ENCODE results near the gene CSH2.

Gene CSH2

DNA sequence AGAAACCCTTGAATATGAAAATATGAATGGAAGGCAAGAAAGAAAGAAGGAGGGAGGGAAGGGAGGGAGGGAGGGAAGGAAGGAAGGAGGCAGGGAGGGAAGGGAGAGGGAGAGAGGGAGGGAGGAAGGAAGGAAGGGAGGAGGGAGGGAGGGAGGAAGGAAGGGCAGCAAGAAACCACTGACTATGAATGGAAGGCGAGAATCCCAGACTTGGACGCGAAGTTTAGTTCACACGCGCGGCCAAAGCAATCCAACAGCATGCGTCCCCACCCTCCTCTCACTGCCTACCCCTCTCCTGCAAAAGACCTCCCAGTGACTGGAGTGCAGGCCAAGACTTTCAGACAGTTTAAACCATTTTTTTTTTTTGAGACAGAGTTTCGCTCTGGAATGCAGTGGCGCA, 23.1 kb downstream of the CSH2 start:
- DNase-seq, result no peak

DNA sequence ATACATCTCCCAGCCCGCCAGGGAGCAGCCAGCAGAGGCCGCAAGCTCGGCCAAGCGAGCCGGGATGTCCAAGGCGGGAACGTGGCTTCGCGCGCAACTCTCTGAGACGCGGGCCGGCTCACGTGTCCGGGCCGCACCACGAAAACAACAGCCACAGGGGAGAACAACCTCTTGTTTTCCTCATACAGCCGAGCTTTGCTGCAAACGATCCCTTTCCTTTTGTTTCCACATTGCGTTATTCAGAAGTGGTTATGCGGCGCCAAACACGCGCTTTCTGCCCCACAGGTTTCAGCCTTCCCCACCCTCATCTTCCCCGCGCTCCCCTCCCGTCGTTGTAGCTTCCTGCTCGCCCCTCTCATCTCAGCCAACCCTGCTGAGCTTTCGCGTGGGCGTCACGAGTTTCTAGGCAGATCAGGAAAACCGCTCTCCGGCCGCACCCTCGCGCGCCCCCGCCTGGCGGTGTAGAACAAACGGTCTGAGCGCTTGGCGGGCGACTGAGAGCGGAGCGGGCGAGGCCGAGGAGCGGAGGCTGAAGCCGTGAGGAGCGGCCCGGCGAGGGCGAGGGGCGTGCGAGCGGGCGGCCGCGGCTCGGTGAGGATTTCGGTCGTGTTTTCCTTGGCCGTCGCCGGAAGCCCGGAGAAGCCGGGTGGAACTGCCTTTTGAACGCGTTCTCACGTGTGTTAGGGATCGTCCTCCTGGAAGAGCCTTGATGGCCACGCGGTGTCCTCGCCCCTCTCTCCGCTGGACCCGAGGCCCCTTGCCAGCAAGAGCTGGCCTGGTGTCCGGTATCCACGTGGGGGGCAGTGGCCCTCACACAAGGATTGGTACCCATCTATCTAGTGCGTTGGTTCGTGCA, 24.4 kb downstream of the CSH2 start:
- DNase-seq, result peak; percentile 90

DNA sequence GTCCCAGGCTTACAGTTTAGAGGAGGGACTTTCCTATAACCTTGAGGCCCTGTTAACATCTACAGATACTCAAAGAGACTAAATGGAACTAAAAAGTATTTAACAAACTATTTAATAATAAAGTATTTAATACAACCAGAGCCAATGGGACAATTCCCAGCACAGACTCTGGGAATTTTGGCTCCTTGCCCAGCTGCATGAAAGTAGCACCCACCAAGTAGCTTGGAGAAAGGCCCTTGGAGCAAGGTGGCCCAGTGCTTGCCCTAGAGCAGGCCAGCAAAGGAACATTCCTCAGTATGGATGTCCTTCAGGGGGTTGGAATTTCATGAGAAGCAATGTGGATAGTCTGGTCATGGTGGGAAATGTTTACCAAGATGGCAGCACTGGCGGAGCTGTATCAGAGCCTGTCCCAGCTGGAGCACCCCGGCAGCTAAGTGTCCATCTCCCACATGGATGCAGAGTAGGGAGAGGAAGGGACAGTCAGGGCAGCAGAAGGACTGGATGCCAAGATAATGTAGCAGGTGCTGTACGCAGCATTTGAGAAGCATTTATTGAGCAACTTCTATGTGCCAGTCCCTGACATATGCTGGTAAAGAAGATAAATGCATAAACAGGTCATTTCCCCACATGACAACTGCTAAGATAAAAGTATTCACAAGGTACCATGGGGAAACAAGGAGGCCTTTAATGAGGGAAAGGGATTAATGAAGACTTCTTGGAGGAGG, 25.8 kb downstream of the CSH2 start:
- DNase-seq, result no peak

DNA sequence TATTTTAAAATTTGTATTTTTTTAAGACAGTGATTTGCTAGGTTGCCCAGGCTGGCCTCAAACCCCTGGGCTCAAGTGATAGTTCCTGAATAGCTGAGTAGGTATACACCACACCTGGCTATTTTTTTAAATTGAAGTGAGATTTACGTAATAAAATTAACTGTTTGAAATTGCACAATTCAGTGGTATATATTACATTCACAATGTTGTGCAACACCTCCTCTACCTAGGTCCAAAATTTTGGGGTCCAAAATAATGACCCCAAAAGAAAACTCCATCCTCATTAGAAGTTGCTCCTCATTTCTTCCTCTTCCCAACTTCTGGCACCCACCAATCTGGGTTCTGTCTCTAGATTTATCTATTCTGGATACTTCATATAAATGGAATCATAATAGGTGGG, 28.0 kb downstream of the CSH2 start:
- no peak for DNase-seq

DNA sequence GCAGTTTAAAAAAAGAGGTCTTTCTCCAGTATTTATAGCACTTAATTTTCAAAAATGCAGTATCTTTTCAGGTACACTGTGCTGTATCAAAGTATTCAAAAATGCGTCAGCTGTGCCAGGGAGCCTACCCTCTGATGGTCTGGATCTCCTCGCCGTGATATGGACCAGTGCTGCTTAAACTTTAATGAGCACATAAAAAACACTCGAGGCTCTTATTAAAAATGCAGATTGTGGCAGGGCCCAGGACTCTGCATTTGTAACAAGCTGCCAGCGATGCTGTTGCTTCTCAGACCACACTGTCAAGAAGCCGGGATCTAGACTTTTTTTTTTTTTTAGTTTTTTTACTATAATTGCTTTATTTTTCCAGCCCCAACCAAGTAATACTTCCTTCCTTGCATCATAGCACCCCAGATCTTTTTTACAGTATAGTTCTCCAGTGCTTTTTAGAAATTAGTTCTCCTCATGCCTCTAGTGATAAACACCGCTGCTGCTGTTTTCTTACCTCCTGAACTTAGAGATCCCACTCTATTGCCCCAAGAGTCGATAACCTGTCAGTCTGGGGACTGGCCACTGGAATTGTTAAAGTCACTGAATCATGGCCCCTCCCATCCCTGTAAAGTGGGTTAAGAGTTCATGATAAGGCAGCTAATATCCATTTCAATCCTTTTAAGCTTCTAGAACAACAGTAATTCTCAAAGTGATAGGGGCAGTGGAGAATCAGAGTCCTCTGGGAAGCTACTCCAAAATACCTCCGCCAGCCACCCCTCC, 29.4 kb downstream of the CSH2 start:
- DNase-seq, result no peak

DNA sequence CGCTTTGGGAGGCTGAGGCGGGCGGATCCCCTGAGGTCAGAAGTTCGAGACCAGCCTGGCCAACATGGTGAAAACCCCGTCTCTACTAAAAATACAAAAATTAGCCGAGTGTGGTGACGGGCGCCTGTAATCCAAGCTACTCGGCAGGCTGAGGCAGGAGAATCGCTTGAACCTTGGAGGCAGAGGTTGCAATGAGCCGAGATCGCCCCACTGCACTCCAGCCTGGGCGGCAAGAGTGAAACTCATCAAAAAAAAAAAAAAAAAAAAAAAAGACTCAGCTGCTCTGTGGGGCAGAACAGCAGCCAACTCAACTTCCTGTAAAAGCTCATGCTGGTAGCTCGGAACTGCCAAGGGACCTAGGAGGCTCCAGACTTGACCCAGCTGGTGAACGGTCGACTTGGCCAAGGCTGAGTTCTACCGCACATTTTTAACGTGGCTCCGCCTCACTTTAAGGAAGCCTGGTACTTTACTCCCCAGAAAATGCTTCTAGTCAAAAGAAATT, 30.0 kb downstream of the CSH2 start:
- peak; percentile 61 for DNase-seq

DNA sequence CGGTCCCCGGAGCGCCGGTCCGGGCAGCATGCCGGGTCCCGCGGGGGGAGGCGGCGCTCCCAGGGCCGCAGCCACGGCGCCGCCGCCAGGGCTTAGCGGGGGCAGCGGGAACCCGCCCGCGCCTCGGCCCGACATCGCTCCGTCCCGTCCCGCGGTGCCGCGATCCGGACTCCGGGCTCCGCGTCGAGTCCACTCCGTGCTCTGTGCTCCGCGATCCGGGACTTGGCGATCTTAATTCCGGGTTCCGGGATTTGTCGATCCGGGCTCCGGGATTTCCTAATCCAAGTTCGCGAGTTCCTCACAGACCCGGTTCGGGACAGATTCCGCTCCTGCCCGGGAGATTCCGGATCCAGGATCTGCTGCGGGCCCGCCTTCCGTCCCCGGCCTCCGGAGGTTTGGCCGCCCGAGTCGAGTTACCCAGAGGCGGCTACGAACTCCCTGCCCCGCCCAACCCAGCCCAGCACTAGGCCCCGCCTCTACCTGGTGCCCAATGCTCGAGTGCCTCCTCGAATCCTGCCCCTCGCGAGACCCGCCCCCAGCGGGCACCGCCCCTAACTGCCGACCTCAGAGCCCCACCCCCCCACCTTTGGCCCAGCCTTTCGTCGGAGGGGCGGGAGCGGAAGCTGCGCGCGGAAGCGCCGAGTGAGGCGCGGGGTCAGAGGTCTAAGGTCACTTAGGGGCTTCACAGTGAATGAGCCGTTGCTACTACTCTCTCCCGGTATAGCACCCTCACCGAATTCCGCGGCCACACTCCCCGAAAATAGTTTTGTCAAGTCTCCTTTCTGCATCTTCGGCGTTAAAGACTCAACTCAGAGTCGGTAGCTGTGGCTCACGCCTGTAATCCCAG, 30.7 kb downstream of the CSH2 start, which contains the start of gene SMARCD2:
TSS of gene SMARCD2 (minus strand) at position 146 of the 847 bp plus-strand sequence. CDS start at position 135, 11 bp downstream.
- DNase-seq, result peak; percentile 99

DNA sequence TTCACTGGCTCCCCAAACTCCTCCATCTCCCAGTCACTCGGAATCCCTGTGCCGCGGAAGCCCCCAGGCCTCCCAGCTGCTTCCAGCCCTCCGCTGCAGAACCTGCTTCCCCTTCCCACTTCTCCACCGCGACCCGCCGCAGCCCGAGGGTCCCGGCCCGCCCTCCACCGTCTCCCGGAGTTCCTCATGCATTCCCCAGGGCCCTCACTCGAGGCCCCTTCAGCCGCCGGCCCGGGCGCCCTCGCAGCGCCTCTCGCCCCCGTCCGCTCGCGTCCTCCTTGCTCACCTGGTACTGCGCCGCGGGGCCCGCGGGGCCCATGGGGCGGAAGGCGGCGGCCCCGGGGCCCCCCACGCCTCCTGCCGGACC, 31.3 kb downstream of the CSH2 start:
- DNase-seq, result no peak

DNA sequence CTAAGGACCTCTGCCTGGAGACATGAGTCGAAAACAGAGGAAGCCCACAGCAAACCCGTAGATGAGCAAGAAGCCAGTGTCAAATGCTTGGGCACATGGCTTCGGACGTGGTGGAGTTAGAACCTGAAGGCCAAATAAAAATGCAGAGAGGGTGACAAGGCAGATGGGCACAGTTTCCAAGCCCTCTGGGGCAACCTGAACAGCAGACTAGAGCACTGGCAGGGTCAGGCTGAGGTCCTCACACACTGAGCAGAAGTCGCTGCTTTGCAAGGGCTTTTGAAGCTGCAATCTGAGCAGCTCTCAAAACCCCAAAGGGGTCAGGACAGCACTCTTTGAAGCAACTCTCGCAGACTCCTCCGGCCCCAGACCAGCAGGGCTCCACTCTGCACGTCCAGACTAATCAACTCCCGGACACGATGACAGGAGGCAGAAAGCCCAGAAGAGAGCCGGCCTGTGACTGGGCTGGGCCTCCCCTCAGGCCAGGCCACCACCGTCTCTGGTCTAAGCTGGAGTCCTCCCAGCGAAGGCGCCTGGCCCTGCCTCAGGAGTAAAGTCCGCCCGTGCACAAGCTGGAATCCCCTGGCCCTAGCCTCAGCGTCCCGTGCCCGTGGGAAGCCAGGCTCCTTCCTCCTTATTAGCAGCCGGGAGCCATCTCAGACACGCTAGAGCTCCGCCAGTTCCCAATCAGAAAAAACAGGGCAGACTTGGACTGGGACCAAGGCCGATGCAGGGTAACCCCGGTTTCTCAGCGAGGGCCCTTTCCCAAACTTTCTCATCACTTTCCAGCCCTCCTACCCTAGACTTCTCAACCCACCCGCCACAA, 31.9 kb downstream of the CSH2 start:
- DNase-seq, result peak; percentile 26

DNA sequence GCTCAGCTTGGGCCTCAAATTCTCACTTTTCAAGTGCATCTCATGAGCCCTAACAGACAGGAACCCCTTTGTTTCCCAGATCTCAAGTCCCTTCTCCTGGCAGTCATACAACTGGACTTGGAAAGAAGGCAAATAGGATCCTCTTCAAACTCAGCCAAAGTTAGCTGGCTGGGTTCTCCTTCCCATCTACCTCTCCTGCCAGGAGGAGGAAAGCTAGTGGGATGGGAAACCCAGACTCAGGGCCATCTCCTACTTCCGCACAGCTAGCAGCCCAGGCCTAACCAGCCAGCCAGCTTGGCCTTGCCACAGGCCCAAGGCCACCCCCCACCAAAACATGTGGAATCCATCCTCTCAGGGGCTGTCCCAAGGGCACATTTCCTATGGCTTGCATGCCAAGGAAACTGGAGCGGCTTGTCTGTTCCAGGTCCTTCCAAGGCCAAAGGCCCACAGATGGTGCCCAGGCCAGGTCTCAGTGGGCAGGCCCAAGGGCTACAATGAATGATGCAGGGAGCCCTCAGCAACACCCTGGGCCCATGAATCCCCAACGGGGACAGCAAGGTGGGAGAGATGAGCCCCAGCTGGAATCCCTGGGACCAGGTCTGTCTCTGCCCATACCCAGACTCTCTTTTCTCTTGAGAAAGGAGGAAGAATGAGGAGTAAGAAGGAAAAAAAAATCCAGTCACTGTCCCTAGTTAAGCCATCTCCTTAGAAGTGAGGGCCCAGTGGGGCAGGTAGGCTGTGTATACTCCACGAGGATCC, 32.7 kb downstream of the CSH2 start:
- peak; percentile 14 for DNase-seq

DNA sequence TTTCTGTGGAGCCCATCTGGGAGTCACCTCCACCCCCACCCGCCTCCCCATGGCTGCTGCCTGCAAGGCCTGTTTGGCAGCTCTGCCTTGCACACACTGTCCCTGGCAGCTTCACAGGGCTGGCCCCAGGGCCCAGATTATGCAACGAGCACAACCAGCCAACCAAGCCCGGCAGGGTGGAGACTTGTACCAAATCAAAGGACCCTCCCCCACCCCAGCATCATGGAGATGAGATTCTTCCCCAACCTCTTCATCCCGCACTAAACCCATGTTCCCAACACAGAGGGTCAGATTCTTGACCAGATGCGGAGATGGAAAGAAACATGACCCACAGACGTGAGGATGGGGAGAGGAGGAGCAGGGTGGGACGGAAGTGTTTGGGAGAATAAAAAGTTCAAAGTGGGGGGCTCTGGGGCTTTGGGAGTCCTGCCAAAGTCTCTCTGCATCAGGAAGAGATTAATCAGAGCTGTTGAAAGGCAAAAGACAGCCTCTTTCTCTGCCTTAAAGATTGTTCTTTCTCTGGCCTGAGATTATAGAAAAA, 34.8 kb downstream of the CSH2 start:
- peak; percentile 86 for DNase-seq

DNA sequence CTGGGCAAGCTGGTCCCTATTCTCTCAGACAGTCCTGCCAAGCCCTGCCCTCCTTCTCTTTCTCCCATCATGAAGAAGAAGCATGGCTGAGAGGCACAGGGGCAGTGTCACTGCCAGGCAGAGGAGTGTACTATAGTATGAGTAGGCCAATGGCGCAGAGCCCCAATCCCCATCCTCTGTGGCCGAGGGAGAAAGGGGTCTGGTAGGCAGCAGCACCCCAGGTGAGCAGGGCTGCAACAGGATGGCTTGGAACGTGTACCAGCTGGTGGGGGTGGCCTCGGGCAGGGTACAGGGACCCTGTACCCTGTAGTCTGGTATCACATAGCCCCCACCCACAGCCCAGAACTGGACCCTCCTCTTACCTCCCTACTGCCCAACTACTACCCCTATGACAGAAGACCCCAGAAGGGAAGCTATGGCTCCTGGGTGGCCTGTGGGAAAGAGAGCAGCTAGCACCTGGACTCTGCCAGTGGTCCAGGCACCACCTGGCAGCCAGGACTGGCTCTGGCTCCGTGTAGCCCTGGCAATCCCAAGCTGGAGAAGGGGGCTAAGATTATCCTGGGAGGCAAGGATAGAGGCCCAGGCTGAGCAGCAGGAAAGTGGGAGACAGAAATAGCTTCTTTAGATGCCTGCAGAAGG, 35.4 kb downstream of the CSH2 start:
- no peak for DNase-seq

DNA sequence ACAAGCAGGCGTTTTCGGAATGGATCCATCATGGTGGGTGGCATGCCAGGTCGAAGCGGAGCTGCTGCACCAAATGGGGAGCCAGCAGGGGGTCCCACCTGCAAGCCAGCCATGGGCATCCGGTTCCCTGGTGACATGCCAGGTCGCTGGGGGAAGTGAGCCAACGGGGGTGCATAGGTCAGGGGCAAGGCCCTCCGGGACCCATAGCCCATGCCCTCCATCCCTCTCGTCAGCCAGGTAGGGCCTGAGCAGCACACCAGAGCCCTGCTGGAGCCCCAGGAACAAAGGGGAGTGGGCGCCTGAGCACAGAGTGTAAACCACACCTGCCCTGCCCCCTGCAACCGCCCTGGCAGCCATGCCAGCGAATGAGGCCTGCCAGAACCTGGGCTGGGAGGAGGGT, 36.0 kb downstream of the CSH2 start:
- no peak for DNase-seq

DNA sequence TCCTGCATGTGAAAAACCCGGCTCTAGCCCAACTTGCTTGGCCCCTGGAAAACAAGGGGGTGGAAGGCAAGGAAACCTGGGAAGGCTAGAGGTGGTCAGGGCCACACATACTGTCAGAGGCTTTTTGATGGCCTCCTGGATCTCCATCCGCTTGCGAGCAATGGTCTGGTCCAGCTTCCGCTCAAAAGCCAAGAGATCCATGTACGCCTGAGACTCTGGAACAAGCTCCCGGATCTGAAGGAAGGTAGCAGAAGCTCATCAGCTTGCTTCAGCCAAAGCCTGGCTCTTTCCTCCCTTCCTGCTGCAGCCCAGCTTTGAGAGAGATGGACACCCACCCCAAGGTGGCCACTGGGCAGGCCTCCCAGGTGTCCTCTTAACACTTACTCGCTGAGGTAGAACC, 36.7 kb downstream of the CSH2 start:
- DNase-seq, result no peak

DNA sequence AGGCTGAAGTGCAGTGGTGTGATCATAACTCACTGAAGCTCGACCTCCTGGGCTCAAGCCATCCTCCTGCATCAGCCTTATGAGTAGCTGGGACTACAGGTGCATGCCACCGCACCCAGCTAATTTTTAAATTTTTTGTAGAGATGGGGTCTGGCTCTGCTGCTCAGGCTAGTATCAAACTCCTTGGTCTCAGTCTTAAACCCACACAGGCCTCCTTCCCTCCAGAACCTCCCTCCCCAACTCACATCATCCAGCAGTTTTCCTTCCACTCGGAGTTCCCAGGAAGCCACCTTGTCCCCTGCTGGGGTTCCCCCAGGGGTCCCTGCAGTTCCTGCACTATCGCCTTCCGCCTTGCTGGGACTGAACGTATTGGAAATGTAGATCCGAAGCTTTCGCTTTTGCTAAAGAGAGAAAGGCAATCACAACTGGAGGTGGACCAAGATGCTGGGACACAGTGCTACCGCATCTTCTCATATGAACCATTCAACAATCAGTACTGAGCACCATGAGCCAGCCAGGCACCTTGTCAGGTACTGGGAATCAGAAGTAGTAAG, 38.2 kb downstream of the CSH2 start:
- DNase-seq, result no peak

DNA sequence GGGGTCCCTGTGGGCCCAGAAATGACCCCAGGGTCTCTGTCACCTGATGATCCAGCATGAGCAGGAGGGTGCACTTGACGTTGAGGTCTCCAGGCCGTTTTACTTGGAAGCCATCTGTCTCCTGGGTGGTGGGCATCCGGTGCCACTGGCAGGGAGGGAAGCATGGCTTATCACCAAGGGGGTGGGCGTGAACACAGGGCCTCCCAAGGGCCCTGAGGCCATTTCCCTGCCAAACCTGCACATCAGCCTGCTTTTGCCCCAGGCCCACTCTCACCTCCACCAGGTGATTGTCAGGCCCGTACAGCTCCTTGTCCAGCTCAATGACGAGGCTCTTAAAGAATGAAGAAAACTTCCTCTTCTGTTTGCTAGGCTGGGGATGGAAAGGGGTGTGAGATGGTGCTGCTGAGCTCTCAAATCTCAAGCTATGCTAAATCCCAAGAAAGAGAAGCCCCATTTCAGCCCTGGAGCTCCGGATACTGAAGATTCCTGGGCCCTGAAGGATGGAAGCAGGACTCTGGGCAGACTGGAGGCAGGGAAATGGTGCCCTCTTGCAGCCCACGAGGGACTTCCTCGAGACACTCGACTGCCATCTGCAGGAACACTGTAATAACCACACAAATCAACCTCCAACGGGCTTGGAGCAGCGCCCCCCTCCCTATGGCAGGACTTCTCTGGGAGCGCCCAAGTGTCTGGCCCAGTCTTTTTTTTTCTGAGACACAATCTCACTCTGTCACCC, 38.9 kb downstream of the CSH2 start:
- peak; percentile 75 for DNase-seq

DNA sequence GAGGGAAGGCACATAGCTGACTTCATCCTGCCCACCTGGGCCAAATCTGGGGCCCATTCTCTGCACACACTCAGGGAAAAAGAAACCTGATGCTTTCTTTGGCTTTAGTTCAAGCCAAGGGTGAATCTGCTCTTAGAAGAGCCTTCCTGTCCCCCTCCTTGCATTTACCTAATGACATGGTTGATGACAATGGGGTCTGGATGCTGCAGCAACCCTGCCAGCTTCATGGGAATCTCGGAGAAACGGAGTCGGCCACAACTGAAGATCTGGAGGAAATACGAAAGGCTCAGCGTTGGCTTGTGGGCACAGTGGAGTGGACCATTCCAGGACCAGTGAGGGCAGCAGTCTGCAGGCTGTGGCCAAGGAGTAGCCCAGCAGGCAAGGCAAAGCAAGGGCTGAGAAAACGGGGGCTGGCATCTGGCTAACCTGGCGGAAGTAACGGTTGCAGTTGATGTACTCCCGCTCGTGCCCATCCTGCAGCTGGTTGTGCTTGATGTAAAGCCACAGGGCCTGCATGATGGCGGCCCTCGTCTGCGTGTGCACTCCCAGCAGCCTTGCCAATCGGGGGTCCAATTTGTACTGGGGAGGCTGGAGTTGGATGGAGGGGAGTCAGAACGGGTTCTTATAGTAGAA, 39.6 kb downstream of the CSH2 start:
- no peak for DNase-seq

DNA sequence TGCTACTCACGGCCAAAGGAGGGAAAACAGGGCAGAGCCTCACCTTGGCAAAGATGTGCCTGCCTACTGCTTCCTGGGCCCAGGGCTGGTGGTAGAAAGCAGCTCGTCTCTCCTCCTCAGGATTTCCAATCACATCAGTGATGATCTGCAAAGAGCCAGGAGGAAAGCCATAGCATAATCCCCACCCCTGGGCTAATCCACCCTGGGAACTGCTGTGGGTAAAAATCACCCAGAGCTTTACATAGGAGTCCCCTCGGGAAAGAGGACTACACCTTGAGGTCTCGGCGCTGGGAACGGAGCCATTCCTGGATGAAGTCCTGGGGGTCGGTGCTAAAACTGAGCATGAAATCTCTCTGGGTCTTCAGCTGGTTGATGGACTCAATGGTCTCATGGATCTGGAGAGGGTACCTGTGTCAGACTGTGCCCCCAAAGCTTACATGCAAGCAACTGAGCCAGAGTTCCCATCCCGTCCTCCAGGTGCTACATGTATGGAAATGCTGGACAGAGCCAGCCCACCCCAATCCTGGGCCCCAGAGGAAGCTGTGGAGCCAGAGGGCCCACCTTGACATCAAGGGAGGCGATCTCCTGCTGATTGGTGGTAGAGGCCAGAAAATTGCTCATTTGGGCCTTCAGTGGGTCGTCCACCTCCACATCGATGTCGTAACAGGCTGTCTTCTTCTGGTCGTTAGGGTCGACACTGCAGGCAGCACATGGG, 40.3 kb downstream of the CSH2 start:
- DNase-seq, result no peak
